Endothelial cell of umbilical vein (primary cell): Measurements from ENCODE around the gene APOC1. TPM values are rescaled to one million over a fixed set of nuclear protein-coding genes. Genes with fewer than 3 reads are reported as not detected.

ENCODE experiments used
- BruUV-seq: library from RNA; stranded (reverse); fragments of 400-500 nt; replicated peaks from 2 replicates; lab custom pipeline; 2021; lab: Mats Ljungman, UMichigan
- CTCF ChIA-PET: fragments of 300-600, 350-600 bp; sonication (Branson Sonifier 250); formaldehyde crosslinking; loops from one replicate; lab custom pipeline; 2021; ENCODE audit warnings: antibody characterized with exemption, inconsistent platforms; lab: Charles Lee
- POLR2A ChIA-PET: fragments of 300-600, 350-600 bp; sonication (Branson Sonifier 250); formaldehyde crosslinking; loops from one replicate; lab custom pipeline; 2021; ENCODE audit warnings: antibody characterized with exemption, inconsistent platforms; lab: Charles Lee
- DNase-seq: peaks from one replicate; pipeline ENCODE4 v3.0.0-alpha.2; 2011; ENCODE audit warnings: low read depth, low spot score
- FAIRE-seq: peaks from 2 replicates; lab custom pipeline; 2011; peaks lifted over from hg19 to GRCh38; lab: Jason Lieb, UNC
- H2AFZ ChIP-seq: 2 replicates; pipeline ENCODE4 v1.6.0; 2012; ENCODE audit warnings: low read depth, low read length, control low read depth, inconsistent platforms
- H3K27ac ChIP-seq: 2 replicates; pipeline ENCODE4 v1.5.1; 2011; ENCODE audit warnings: low read depth, mild to moderate bottlenecking, control low read depth, low read length, moderate library complexity; ENCODE audit not compliant: insufficient read depth
- H3K27me3 ChIP-seq, 2 experiments: 2 replicates each; pipeline versions ENCODE4 v1.6.0 to v1.6.1; 2011; ENCODE audit warnings: low read length in 2 of 2, mixed read lengths in 1 of 2; ENCODE audit not compliant: control insufficient read depth in 2 of 2, insufficient read depth in 2 of 2
- H3K36me3 ChIP-seq, 2 experiments: 2 replicates in 1 of 2; 3 replicates in 1 of 2; pipeline ENCODE4 v1.5.1; 2011; ENCODE audit warnings: low read length in 2 of 2, mild to moderate bottlenecking in 1 of 2, moderate library complexity in 1 of 2; ENCODE audit not compliant: control insufficient read depth in 2 of 2, insufficient read depth in 2 of 2; ENCODE audit errors: extremely low read depth in 1 of 2
- H3K4me1 ChIP-seq: 3 replicates; pipeline ENCODE4 v1.5.1; 2011; ENCODE audit warnings: mild to moderate bottlenecking, low read length; ENCODE audit not compliant: control insufficient read depth, insufficient read depth; ENCODE audit errors: extremely low read depth
- H3K4me2 ChIP-seq: 2 replicates; pipeline ENCODE4 v1.6.1; 2011; ENCODE audit warnings: low read length, control low read depth, mixed read lengths; ENCODE audit not compliant: insufficient read depth
- H3K4me3 ChIP-seq, 3 experiments: fragments of 200-600 bp in 1 of 3; sonication (generic), shearing (Covaris generic) in 1 of 3; replicated peaks in 1 of 3; 2 replicates each; pipeline ENCODE4 v1.5.1; 2011 to 2016; ENCODE audit warnings: control low read depth in 3 of 3, low read length in 3 of 3, mild to moderate bottlenecking in 2 of 3, inconsistent platforms in 1 of 3, low read depth in 1 of 3, moderate library complexity in 1 of 3; ENCODE audit not compliant: insufficient read depth in 1 of 3
- H3K79me2 ChIP-seq: 2 replicates; pipeline ENCODE4 v1.6.0; 2012; ENCODE audit warnings: low read length, inconsistent platforms; ENCODE audit not compliant: control insufficient read depth, insufficient read depth
- H3K9ac ChIP-seq: replicated peaks from 2 replicates; pipeline ENCODE3; 2011; ENCODE audit warnings: low read length, control low read depth; ENCODE audit not compliant: insufficient read depth; ENCODE audit errors: extremely low read depth
- H3K9me1 ChIP-seq: replicated peaks from 3 replicates; pipeline ENCODE4 v1.6.0; 2011; ENCODE audit warnings: mild to moderate bottlenecking, low read length; ENCODE audit not compliant: control insufficient read depth, insufficient read depth; ENCODE audit errors: extremely low read depth
- H3K9me3 ChIP-seq: replicated peaks from 2 replicates; pipeline ENCODE4 v1.5.1; 2012; ENCODE audit warnings: low read length, inconsistent platforms; ENCODE audit not compliant: control insufficient read depth, insufficient read depth
- H4K20me1 ChIP-seq: replicated peaks from 2 replicates; pipeline ENCODE3; 2011; ENCODE audit warnings: mild to moderate bottlenecking, low read length; ENCODE audit not compliant: control insufficient read depth, insufficient read depth; ENCODE audit errors: extremely low read depth
- CTCF ChIP-seq, 2 donors: IDR thresholded peaks; 1 replicate in 1 of 2; 2 replicates in 1 of 2; pipeline ENCODE4 v1.5.1; 2011; ENCODE audit warnings: low read length in 2 of 2, mild to moderate bottlenecking in 2 of 2, moderate library complexity in 2 of 2, control low read depth in 1 of 2, inconsistent platforms in 1 of 2, low read depth in 1 of 2; ENCODE audit not compliant: insufficient read depth in 1 of 2; ENCODE audit errors: extremely low read depth in 1 of 2
- EZH2 ChIP-seq: IDR thresholded peaks from 2 replicates; pipeline ENCODE4 v1.6.1; 2012; ENCODE audit warnings: borderline replicate concordance, low read depth, mild to moderate bottlenecking, moderate library complexity, low read length, inconsistent platforms; ENCODE audit not compliant: severe bottlenecking
- FOS ChIP-seq: IDR thresholded peaks from 2 replicates; pipeline ENCODE4 v1.6.1; 2011; ENCODE audit warnings: mild to moderate bottlenecking, low read length, moderate library complexity, borderline replicate concordance; ENCODE audit not compliant: insufficient read depth
- GATA2 ChIP-seq: IDR thresholded peaks from 2 replicates; pipeline ENCODE4 v1.7.0; 2011; ENCODE audit warnings: low read depth, mild to moderate bottlenecking, moderate library complexity, mixed read lengths, low read length; ENCODE audit not compliant: insufficient read length, insufficient read depth
- JUN ChIP-seq: IDR thresholded peaks from 2 replicates; pipeline ENCODE4 v1.6.1; 2011; ENCODE audit warnings: borderline replicate concordance, low read depth; ENCODE audit not compliant: insufficient read length, insufficient read depth
- MYC ChIP-seq: IDR thresholded peaks from one replicate; pipeline ENCODE4 v1.6.1; 2011; ENCODE audit warnings: mild to moderate bottlenecking, low read depth, low read length
- POLR2A ChIP-seq: IDR thresholded peaks from 2 replicates; pipeline ENCODE4 v1.6.1; 2012; ENCODE audit warnings: low read depth, mild to moderate bottlenecking, control low read depth, low read length
- POLR2AphosphoS5 ChIP-seq: IDR thresholded peaks from 2 replicates; pipeline ENCODE4 v1.6.1; 2012; ENCODE audit warnings: low read depth, mild to moderate bottlenecking, control low read depth, low read length, moderate library complexity; ENCODE audit not compliant: insufficient read depth
- dilution Hi-C: fragments of 300-500 bp; cut with MboI; formaldehyde crosslinking; loops from one replicate; pipeline ENCODE4 v1.15.0; 2019; ENCODE audit warnings: low sequenced_read_pairs; ENCODE audit not compliant: extremely low pct_ligation_motif_present
- intact Hi-C: fragments of 100-400 bp; cut with micrococcal nuclease; formaldehyde crosslinking; loops from one replicate; pipeline ENCODE4 v1.10.0; 2022
- polyA plus RNA-seq, 4 experiments: library from polyadenylated mRNA; depleted of rRNA in 3 of 4; stranded (reverse) in 3 of 4; unstranded in 1 of 4; fragments of >200 nt; gene quantifications; 2 replicates each; pipeline versions ENCODE4 v1.2.1 to v1.2.3, GENCODE V29; 2011 to 2012; ENCODE audit warnings: missing spikeins in 1 of 4
- total RNA-seq: library from RNA; stranded (reverse); gene quantifications from 2 replicates; pipeline ENCODE4 v1.2.3, GENCODE V29; 2021

APOC1 gene
- total and polyA plus RNA-seq, 2 donors (not counting 3 experiments of a cell fraction or from before 2014, with no cell fraction given): 5.0 to 18.5 TPM

- CTCF ChIA-PET: interaction anchor here (0.6 to 5.1 kb wide), 9 partner anchors 9 to 435 kb away, joined by 3 to 62 read pairs (median 5); partner anchors contain the start of genes CLPTM1 and TOMM40
- POLR2A ChIA-PET: no interaction called here
Measured at GRCh38 chr19:44903602-44904425, 10.6 kb upstream of the APOC1 start.

More at GRCh38 chr19:44903602-44904425, 10.6 kb upstream of the APOC1 start:
- peaks cover 9 to 11% of the 10 kb centered on the region in 2 experiments for H3K27me3 ChIP-seq
- H3K79me2 ChIP-seq: no peaks in the 10 kb centered on the region
- TF ChIP-seq POLR2AphosphoS5 (peak; percentile 38), CTCF (IDR thresholded peaks at IDR 0.05; ENCODE audit: extremely low read depth in 1 of 2, insufficient read depth in 1 of 2, low read depth in 1 of 2, low read length in 2 of 2) (peak; percentile 98 to 99), MYC (no peak), FOS (no peak), EZH2 (no peak), GATA2 (no peak), POLR2A (peak; percentile 7), JUN (no peak)
- FAIRE-seq (peak; percentile 89), DNase-seq (peak; percentile 73)
- no peaks in the 10 kb centered on the region for H3K9me1 ChIP-seq
- intact Hi-C loops (loop anchor here (1.0 kb wide), 2 partner anchors 14 to 47 kb away; no protein-coding TSS in a partner anchor), dilution Hi-C loops (no loop called here)
- no peak overlapping the region for H3K9ac ChIP-seq
- no peak overlapping the region for H3K4me3 ChIP-seq
- H3K4me2 ChIP-seq: no peak overlapping the region
- H4K20me1 ChIP-seq: no peaks in the 10 kb centered on the region
- no peak overlapping the region for H2AFZ ChIP-seq
- H3K4me1 ChIP-seq: peaks cover 5% of the 10 kb centered on the region
- H3K9me3 ChIP-seq: no peaks in the 10 kb centered on the region
- no peak overlapping the region for H3K27ac ChIP-seq
- peaks cover 0 to 6% of the 10 kb centered on the region in 2 experiments for H3K36me3 ChIP-seq
- no TSS peak for BruUV-seq
